GM10266 (cell line): ENCODE data around the gene ZNF774.
A peak's percentile ranks its signal among the peaks of the same experiment; 100 is the strongest.
"Not testable (repeated sequence)": the region's sequence is repeated elsewhere in the genome, so short reads cannot be mapped to it uniquely, and the experiment has no call there.

ENCODE experiments used
- DNase-seq: peaks from one replicate; pipeline ENCODE4 v3.0.0; 2012; ENCODE audit errors: extremely low spot score
- CTCF ChIP-seq: IDR thresholded peaks from 2 replicates; pipeline ENCODE4 v1.5.1; 2012; ENCODE audit warnings: mild to moderate bottlenecking, low read depth; ENCODE audit not compliant: control insufficient read depth, insufficient read depth; ENCODE audit errors: missing control alignments

ZNF774 gene

GRCh38 chr15:90352107-90352893, at the start of gene ZNF774:
TSS of gene ZNF774 (plus strand) at chr15:90352284. CDS start at chr15:90354661, 2,377 bp downstream.
- DNase-seq, result peak; percentile 99
- TF ChIP-seq CTCF, result no peak

GRCh38 chr15:90305355-90305754, 46.7 kb upstream of the ZNF774 start:
- not testable (repeated sequence) for DNase-seq

- DNase-seq, result no peak
These were observed 46.2 kb upstream of the ZNF774 start for GRCh38 chr15:90305932-90306331.

GRCh38 chr15:90306560-90306959, 45.5 kb upstream of the ZNF774 start:
- peak; percentile 48 for DNase-seq
- peak; percentile 35 for TF ChIP-seq CTCF

More at GRCh38 chr15:90305932-90306331, 46.2 kb upstream of the ZNF774 start:
- TF ChIP-seq CTCF, result no peak

GRCh38 chr15:90307661-90308060, 44.4 kb upstream of the ZNF774 start:
- TF ChIP-seq CTCF, result no peak
- DNase-seq, result no peak

- DNase-seq, result no peak
- TF ChIP-seq CTCF, result no peak
These were observed 43.1 kb upstream of the ZNF774 start for GRCh38 chr15:90309020-90309419.

- no peak for TF ChIP-seq CTCF
- no peak for DNase-seq
These were observed 36.7 kb upstream of the ZNF774 start for GRCh38 chr15:90315278-90315982.

- no peak for DNase-seq
- no peak for TF ChIP-seq CTCF
These were observed 35.9 kb upstream of the ZNF774 start for GRCh38 chr15:90316139-90316538.
